PC-3 (cell line): ENCODE results near the gene TMC6. TPM values are rescaled to one million over a fixed set of nuclear protein-coding genes. Genes with fewer than 3 reads are reported as not detected.

Experiments used
- ATAC-seq: fragments of 200-7000 bp; cut with Tn5 transposase; 2 replicates; pipeline ENCODE4 v1.9.1; 2020; ENCODE audit warnings: mild to moderate bottlenecking, moderate library complexity
- BruUV-seq: library from RNA; stranded (reverse); fragments of 400-500 nt; replicated peaks from 2 replicates; lab custom pipeline; 2021; lab: Mats Ljungman, UMichigan
- CTCF ChIA-PET: fragments of 300-600 bp; sonication (Branson Sonifier 250); formaldehyde crosslinking; loops from one replicate; lab custom pipeline; 2022; ENCODE audit warnings: antibody characterized with exemption; lab: Charles Lee
- POLR2A ChIA-PET: fragments of 300-600 bp; sonication (Branson Sonifier 250); formaldehyde crosslinking; loops from one replicate; lab custom pipeline; 2022; ENCODE audit warnings: antibody characterized with exemption; ENCODE audit not compliant: unreplicated experiment; lab: Charles Lee
- DNase-seq: peaks from one replicate; pipeline ENCODE4 v3.0.0-alpha.2; 2015
- H2AFZ ChIP-seq: fragments of 300-600 bp; sonication (generic); 2 replicates; pipeline ENCODE4 v1.6.0; 2016; ENCODE audit warnings: antibody characterized with exemption, low read length
- H3F3A ChIP-seq: fragments of 300-600 bp; sonication (generic); one replicate; pipeline ENCODE4 v1.6.0; 2017; ENCODE audit warnings: antibody characterized with exemption, low read length, control low read depth, mild to moderate bottlenecking; ENCODE audit not compliant: unreplicated experiment
- H3K27ac ChIP-seq: fragments of 300-600 bp; sonication (generic); 2 replicates; pipeline ENCODE4 v1.5.1; 2016; ENCODE audit warnings: mild to moderate bottlenecking, low read length
- H3K27me3 ChIP-seq: fragments of 300-600 bp; sonication (generic); 2 replicates; pipeline ENCODE4 v1.6.1; 2016; ENCODE audit warnings: low read length, mixed read lengths
- H3K36me3 ChIP-seq: fragments of 300-600 bp; sonication (generic); 2 replicates; pipeline ENCODE4 v1.6.1; 2016; ENCODE audit warnings: low read depth, mixed run types, low read length, mixed read lengths
- H3K4me1 ChIP-seq: fragments of 300-600 bp; sonication (generic); 2 replicates; pipeline ENCODE4 v1.5.1; 2016; ENCODE audit warnings: low read length; ENCODE audit not compliant: insufficient read depth
- H3K4me2 ChIP-seq: fragments of 300-600 bp; sonication (generic); 2 replicates; pipeline ENCODE4 v1.6.0; 2016; ENCODE audit warnings: low read length
- H3K4me3 ChIP-seq: fragments of 300-600 bp; sonication (generic); 2 replicates; pipeline ENCODE4 v1.5.1; 2016; ENCODE audit warnings: mild to moderate bottlenecking, low read length, mixed read lengths
- H3K79me2 ChIP-seq: fragments of 300-600 bp; sonication (generic); 2 replicates; pipeline ENCODE4 v1.6.1; 2017; ENCODE audit warnings: low read length, mixed read lengths
- H3K9ac ChIP-seq: fragments of 300-600 bp; sonication (generic); 2 replicates; pipeline ENCODE4 v1.6.0; 2016; ENCODE audit warnings: mild to moderate bottlenecking, low read length
- H3K9me2 ChIP-seq: fragments of 300-600 bp; sonication (generic); replicated peaks from 2 replicates; pipeline ENCODE4 v1.6.1; 2016; ENCODE audit warnings: mixed run types, low read length, mixed read lengths
- H3K9me3 ChIP-seq: fragments of 300-600 bp; sonication (generic); 2 replicates; pipeline ENCODE4 v1.6.1; 2016; ENCODE audit warnings: low read length, mixed read lengths
- H4K20me1 ChIP-seq: fragments of 300-600 bp; sonication (generic); 2 replicates; pipeline ENCODE4 v1.6.1; 2016; ENCODE audit warnings: low read length, mixed read lengths
- CTCF ChIP-seq: fragments of 300-600 bp; sonication (generic); conservative IDR thresholded peaks from 2 replicates; pipeline ENCODE4 v1.5.1; 2017; ENCODE audit warnings: antibody characterized with exemption, low read depth, mild to moderate bottlenecking, low read length
- EZH2 ChIP-seq: fragments of 300-600 bp; sonication (generic); IDR thresholded peaks from one replicate; pipeline ENCODE4 v1.6.1; 2017; ENCODE audit warnings: antibody characterized with exemption, mild to moderate bottlenecking, low read length; ENCODE audit not compliant: unreplicated experiment
- EZH2phosphoT487 ChIP-seq: fragments of 300-600 bp; sonication (generic); IDR thresholded peaks from 2 replicates; pipeline ENCODE4 v1.6.1; 2018; ENCODE audit warnings: mild to moderate bottlenecking, antibody characterized with exemption, low read length, borderline replicate concordance
- intact Hi-C: fragments of 100-400 bp; cut with micrococcal nuclease; formaldehyde crosslinking; loops from 2 replicates; pipeline ENCODE4 v1.9.0; 2023
- total RNA-seq: library from RNA; depleted of rRNA; stranded (reverse); fragments of >200 nt; gene quantifications from 2 replicates; pipeline ENCODE4 v1.2.3, GENCODE V29; 2014

Gene TMC6
- total RNA-seq, 1 experiment from 2014 or later, result 97.3 TPM

- Histone ChIP-seq H4K20me1 (no peaks in the 10 kb centered on the region), H3K27ac (no peak overlapping the region), H3K9me3 (no peaks in the 10 kb centered on the region), H3K79me2 (no peaks in the 10 kb centered on the region), H3K4me3 (no peak overlapping the region), H3K4me2 (no peak overlapping the region), H2AFZ (no peak overlapping the region), H3K36me3 (no peaks in the 10 kb centered on the region), H3K9me2 (no peaks in the 10 kb centered on the region), H3K4me1 (peaks cover 11% of the 10 kb centered on the region), H3F3A (peaks cover 3% of the 10 kb centered on the region), H3K27me3 (no peaks in the 10 kb centered on the region), H3K9ac (no peak overlapping the region)
- DNase-seq, result no peak
- ChIA-PET CTCF (no interaction called here), POLR2A (no interaction called here)
- ATAC-seq, result no peak
- TF ChIP-seq EZH2phosphoT487, result no peak
- TF ChIP-seq CTCF, result no peak
- TF ChIP-seq EZH2, result no peak
- no TSS peak for BruUV-seq
- intact Hi-C loops, result loop anchor here (1.0 kb wide), 2 partner anchors 50 to 116 kb away; no protein-coding TSS in a partner anchor
Measured at GRCh38 chr17:78134899-78135385, 6.4 kb upstream of the TMC6 start.

- CTCF ChIA-PET, result no interaction called here
- Histone ChIP-seq H3K4me3 (no peak overlapping the region), H3K27ac (no peak overlapping the region), H3K9me2 (no peaks in the 10 kb centered on the region), H3K79me2 (no peaks in the 10 kb centered on the region), H3F3A (peaks cover 3% of the 10 kb centered on the region), H2AFZ (no peak overlapping the region), H3K27me3 (no peaks in the 10 kb centered on the region), H3K4me1 (peaks cover 12% of the 10 kb centered on the region), H4K20me1 (no peaks in the 10 kb centered on the region), H3K36me3 (no peaks in the 10 kb centered on the region), H3K4me2 (no peak overlapping the region), H3K9ac (no peak overlapping the region), H3K9me3 (no peaks in the 10 kb centered on the region)
- no TSS peak for BruUV-seq
- ATAC-seq, result peak; percentile 62
- POLR2A ChIA-PET, result no interaction called here
- peak; percentile 73 for DNase-seq
- TF ChIP-seq EZH2phosphoT487 (no peak), CTCF (peak; percentile 85), EZH2 (no peak)
- intact Hi-C loops, result loop anchor here (1.0 kb wide), 2 partner anchors 49 to 115 kb away; no protein-coding TSS in a partner anchor
Measured at GRCh38 chr17:78133971-78134898, 5.7 kb upstream of the TMC6 start.
